ENCODE data around the gene PTPN22. TPM values are rescaled to one million over a fixed set of nuclear protein-coding genes. Genes with fewer than 3 reads are reported as not detected.

The PTPN22 gene
- total RNA-seq, 4 donors from 2014 or later, result 0.85 to 8.8 (median 2.1) TPM

- Histone ChIP-seq H3K27ac (peak overlapping the region in 1 of 2 donors; percentile 8), H3K4me3 (no peak overlapping the region), H3K4me1 (no peaks in the 10 kb centered on the region), H3K9me3 (no peaks in the 10 kb centered on the region), H3K27me3 (no peaks in the 10 kb centered on the region), H3K36me3 (no peaks in the 10 kb centered on the region)
- DNase-seq, result peak in 1 of 2 donors; percentile 46
- TF ChIP-seq, protein P1, sequence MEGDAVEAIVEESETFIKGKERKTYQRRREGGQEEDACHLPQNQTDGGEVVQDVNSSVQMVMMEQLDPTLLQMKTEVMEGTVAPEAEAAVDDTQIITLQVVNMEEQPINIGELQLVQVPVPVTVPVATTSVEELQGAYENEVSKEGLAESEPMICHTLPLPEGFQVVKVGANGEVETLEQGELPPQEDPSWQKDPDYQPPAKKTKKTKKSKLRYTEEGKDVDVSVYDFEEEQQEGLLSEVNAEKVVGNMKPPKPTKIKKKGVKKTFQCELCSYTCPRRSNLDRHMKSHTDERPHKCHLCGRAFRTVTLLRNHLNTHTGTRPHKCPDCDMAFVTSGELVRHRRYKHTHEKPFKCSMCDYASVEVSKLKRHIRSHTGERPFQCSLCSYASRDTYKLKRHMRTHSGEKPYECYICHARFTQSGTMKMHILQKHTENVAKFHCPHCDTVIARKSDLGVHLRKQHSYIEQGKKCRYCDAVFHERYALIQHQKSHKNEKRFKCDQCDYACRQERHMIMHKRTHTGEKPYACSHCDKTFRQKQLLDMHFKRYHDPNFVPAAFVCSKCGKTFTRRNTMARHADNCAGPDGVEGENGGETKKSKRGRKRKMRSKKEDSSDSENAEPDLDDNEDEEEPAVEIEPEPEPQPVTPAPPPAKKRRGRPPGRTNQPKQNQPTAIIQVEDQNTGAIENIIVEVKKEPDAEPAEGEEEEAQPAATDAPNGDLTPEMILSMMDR (IDR thresholded peaks at IDR 0.05), result no peak
- no peak for TF ChIP-seq POLR2A (IDR thresholded peaks at IDR 0.05)
- intact Hi-C loops (cut with DNase I; ENCODE audit: low total_unique reads), result no loop called here
Measured at GRCh38 chr1:113895098-113895497, 23.6 kb upstream of the PTPN22 start.

DNA sequence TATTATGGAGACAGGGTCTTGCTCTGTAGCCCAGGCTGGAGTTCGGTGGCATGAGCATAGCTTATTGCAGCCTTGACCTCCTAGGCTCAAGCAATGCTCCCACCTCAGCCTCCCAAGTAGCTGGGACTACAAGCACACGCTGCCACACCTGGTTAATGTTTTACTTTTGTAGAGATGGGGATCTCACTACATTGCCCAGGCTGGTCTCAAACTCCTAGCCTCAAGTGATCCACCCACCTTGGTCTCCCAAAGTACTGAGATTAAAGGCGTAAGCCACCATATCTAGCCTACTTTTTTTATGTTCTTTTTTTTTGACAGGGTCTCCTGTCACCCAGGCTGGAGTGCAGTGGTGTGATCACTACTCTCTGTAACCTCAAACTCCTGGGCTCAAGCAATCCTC lies 21.8 kb upstream of the PTPN22 start:
- no peaks in the 10 kb centered on the region for H3K27me3 ChIP-seq
- no peak for TF ChIP-seq POLR2A (IDR thresholded peaks at IDR 0.05)
- TF ChIP-seq, protein P1 (IDR thresholded peaks at IDR 0.05), result no peak
- intact Hi-C loops (cut with DNase I; ENCODE audit: low total_unique reads), result no loop called here
- no peaks in the 10 kb centered on the region for H3K4me1 ChIP-seq
- no peaks in the 10 kb centered on the region for H3K36me3 ChIP-seq
- H3K27ac ChIP-seq, result no peak overlapping the region
- no peak for DNase-seq
- no peaks in the 10 kb centered on the region for H3K9me3 ChIP-seq
- no peak overlapping the region for H3K4me3 ChIP-seq

DNA sequence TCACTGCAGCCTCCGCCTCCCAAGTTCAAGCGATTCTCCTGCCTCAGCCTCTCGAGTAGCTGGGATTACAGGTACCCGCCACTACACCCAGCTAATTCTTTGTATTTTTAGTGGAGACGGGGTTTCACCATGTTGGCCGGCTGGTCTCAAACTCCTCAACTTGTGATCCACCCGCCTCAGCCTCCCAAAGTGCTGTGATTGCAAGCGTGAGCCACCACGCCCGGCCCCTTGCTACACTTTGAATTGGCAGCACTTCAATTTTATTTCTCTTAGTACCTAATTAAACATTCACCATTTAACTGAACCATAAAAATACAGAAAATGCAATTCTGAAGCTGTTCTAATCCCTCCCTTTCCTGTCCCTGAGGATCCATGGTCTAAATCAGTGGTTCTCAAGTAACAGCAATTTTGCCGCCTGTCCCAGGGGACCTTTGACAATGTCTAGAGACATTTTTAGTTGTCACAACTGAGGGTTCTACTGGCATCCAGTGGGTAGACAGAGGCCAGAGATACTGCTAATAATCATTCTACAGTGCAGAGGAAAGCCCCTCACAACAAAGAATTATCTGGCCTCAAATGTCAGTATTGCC lies 20.2 kb upstream of the PTPN22 start:
- Histone ChIP-seq H3K36me3 (no peaks in the 10 kb centered on the region), H3K9me3 (no peaks in the 10 kb centered on the region), H3K4me3 (no peak overlapping the region), H3K27ac (no peak overlapping the region), H3K27me3 (no peaks in the 10 kb centered on the region), H3K4me1 (no peaks in the 10 kb centered on the region)
- TF ChIP-seq POLR2A (IDR thresholded peaks at IDR 0.05), result no peak
- TF ChIP-seq, protein P1 (IDR thresholded peaks at IDR 0.05), result no peak
- no peak for DNase-seq
- intact Hi-C loops (cut with DNase I; ENCODE audit: low total_unique reads), result no loop called here

DNA sequence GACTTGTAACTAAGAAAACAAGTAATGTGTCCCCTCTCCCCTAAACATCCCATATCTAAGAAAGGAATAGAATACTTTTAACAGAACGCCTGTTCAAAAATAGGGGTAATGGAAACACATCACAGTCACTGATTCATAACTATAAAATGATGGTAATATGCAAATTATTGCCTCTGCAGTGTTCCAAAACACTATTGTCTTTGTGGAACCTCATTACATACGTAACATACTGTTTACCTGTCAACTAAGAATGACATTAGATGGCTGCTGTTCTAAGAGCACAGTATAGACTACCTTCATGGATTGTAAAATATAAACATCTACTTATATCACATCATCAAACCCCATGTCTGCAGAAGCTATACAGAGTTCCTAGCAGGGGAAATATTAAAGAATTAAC lies 19.3 kb upstream of the PTPN22 start:
- Histone ChIP-seq H3K27me3 (no peaks in the 10 kb centered on the region), H3K9me3 (no peaks in the 10 kb centered on the region), H3K36me3 (no peaks in the 10 kb centered on the region), H3K4me1 (no peaks in the 10 kb centered on the region), H3K27ac (no peak overlapping the region), H3K4me3 (no peak overlapping the region)
- intact Hi-C loops (cut with DNase I; ENCODE audit: low total_unique reads), result no loop called here
- no peak for DNase-seq
- TF ChIP-seq POLR2A (IDR thresholded peaks at IDR 0.05), result no peak
- TF ChIP-seq, protein P1 (IDR thresholded peaks at IDR 0.05), result no peak

DNA sequence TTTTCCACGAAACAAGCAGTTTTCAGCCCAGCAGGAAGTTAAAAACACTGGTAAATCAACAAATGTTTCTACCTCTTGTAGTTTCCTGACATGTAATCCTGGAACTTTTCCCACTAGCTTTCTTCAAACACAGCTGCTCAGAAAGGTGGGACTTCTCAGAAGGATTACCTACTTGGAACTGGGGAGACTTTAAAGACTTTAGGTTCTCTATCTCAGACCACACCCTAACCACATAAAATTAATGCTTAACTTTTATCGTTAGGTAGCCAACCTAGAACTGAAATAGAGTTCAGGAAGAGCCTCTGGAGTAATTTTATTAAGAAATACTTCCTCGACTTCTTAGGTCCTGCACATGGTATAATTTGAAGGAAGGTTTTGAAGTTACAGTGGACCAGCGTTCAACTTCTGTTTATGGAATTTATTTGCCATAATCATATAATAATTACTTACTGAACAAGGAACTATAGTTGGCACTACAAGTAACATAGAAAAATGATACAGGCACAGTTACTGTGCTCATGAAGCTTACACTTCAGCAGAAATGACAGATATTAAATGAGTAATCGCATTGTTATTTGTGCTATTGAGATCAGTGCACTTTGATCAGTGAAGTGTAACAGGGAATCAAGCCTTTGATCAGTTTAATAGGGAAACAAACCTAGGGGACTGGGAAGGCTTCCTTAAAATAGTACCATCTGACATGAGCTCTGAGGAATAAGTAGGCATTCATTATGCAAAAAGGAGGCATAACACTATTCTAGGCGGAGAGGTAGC lies 16.1 kb upstream of the PTPN22 start, which contains the start of gene BCL2L15:
Gene BCL2L15, minus strand, starts transcription at position 180 of the 774 bp plus-strand sequence. CDS start 206 bp downstream, outside the sequence.
- Histone ChIP-seq H3K4me3 (no peak within 1 kb of the TSS), H3K27me3 (no peaks in the 10 kb centered on the region), H3K27ac (no peak within 1 kb of the TSS), H3K9me3 (no peaks in the 10 kb centered on the region), H3K36me3 (no peaks in the 10 kb centered on the region), H3K4me1 (no peaks in the 10 kb centered on the region)
- TF ChIP-seq, protein P1 (IDR thresholded peaks at IDR 0.05), result no peak
- TF ChIP-seq POLR2A (IDR thresholded peaks at IDR 0.05), result no peak
- intact Hi-C loops (cut with DNase I; ENCODE audit: low total_unique reads), result no loop called here
- DNase-seq, result no peak

All from uterus (tissue), 4 donors.